ENCODE measurements around the gene FHIT.

The FHIT gene

DNA sequence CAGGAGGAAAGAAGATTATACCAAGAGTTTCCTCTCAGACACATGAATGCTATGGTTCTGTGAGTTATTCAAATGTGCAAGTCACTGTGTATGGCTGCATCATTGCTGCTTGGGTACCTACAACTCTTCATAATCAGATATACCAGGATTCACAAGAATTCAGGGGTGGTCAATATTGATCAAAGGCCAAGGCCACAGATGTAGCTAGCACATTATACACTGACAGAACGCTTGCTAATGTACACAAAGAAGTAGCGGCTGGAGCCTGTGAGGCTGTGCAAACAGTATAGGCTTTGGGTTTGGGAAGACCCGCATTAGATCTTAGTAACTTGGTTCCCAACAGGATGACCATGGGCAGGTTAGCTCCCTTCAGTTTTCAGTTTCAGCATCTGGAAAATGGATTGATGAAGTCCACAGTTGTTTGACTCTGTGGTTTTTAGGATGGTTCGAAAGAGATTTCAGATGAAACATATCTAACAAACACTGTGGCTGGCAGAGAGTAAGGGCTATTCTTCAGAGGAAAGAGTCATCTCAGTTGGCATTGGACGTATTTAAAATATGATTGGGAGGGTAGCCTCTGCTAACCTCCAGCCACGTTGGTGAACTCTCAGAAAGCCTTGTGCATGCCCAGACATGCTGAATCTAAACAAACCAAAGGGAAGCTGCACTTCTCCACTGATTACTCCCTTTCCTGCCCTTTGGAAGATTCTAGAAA, 1452.7 kb downstream of the FHIT start:
- H2AFZ ChIP-seq (ENCODE audit: low read depth, low read length) = no peak overlapping the region
- no peaks in the 10 kb centered on the region for H3K9me3 ChIP-seq (ENCODE audit: insufficient read depth, low read length)
- no peaks in the 10 kb centered on the region for H3K4me1 ChIP-seq (ENCODE audit: low read length)
- H3K27ac ChIP-seq (ENCODE audit: low read length) = no peak overlapping the region
- no peaks in the 10 kb centered on the region for H4K20me1 ChIP-seq (ENCODE audit: insufficient read depth, low read length)
- no peaks in the 10 kb centered on the region for H3K27me3 ChIP-seq (ENCODE audit: low read depth, low read length)
- H3K36me3 ChIP-seq (replicated peaks; ENCODE audit: low read depth, low read length) = no peaks in the 10 kb centered on the region
- H3K9ac ChIP-seq (ENCODE audit: low read length) = no peak overlapping the region
- no peak overlapping the region for H3K4me3 ChIP-seq (ENCODE audit: low read length)
- H3K79me2 ChIP-seq (ENCODE audit: low read length) = no peaks in the 10 kb centered on the region
- TF ChIP-seq, protein P1, sequence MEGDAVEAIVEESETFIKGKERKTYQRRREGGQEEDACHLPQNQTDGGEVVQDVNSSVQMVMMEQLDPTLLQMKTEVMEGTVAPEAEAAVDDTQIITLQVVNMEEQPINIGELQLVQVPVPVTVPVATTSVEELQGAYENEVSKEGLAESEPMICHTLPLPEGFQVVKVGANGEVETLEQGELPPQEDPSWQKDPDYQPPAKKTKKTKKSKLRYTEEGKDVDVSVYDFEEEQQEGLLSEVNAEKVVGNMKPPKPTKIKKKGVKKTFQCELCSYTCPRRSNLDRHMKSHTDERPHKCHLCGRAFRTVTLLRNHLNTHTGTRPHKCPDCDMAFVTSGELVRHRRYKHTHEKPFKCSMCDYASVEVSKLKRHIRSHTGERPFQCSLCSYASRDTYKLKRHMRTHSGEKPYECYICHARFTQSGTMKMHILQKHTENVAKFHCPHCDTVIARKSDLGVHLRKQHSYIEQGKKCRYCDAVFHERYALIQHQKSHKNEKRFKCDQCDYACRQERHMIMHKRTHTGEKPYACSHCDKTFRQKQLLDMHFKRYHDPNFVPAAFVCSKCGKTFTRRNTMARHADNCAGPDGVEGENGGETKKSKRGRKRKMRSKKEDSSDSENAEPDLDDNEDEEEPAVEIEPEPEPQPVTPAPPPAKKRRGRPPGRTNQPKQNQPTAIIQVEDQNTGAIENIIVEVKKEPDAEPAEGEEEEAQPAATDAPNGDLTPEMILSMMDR (IDR thresholded peaks at IDR 0.05; ENCODE audit: low read depth, low read length) = no peak
- no peak for TF ChIP-seq EZH2phosphoT487 (IDR thresholded peaks at IDR 0.05; ENCODE audit: low read depth)
- H3K4me2 ChIP-seq (ENCODE audit: low read length) = no peak overlapping the region

- no peaks in the 10 kb centered on the region for H3K79me2 ChIP-seq (ENCODE audit: low read length)
- H3K27ac ChIP-seq (ENCODE audit: low read length) = no peak overlapping the region
- no peaks in the 10 kb centered on the region for H3K9me3 ChIP-seq (ENCODE audit: insufficient read depth, low read length)
- H3K9ac ChIP-seq (ENCODE audit: low read length) = no peak overlapping the region
- H4K20me1 ChIP-seq (ENCODE audit: insufficient read depth, low read length) = no peaks in the 10 kb centered on the region
- H3K4me1 ChIP-seq (ENCODE audit: low read length) = no peaks in the 10 kb centered on the region
- no peak overlapping the region for H3K4me3 ChIP-seq (ENCODE audit: low read length)
- H3K27me3 ChIP-seq (ENCODE audit: low read depth, low read length) = no peaks in the 10 kb centered on the region
- no peak overlapping the region for H2AFZ ChIP-seq (ENCODE audit: low read depth, low read length)
- no peaks in the 10 kb centered on the region for H3K36me3 ChIP-seq (replicated peaks; ENCODE audit: low read depth, low read length)
- TF ChIP-seq, protein P1 (IDR thresholded peaks at IDR 0.05; ENCODE audit: low read depth, low read length) = no peak
- TF ChIP-seq EZH2phosphoT487 (IDR thresholded peaks at IDR 0.05; ENCODE audit: low read depth) = no peak
- H3K4me2 ChIP-seq (ENCODE audit: low read length) = no peak overlapping the region
These were observed 1453.7 kb downstream of the FHIT start for GRCh38 chr3:59797533-59797932.

DNA sequence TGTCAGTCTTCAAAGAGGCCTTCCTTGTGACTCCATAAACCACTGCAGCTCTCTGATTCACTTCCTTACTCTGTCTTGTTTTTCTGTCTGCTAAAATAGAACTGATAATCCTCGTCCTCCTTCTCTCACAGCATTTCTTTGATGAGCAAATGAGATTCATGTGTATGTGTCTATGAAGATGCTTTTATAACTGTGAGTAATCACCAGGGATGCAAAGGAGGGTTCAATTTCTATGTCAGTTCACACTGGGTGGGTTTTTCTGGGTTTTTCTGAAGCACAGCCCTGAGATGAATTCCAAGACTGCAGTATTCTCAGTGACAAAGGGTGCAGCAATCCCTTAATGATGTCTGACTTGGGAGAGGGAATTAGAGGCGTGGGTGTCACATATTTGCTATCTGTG, 1454.8 kb downstream of the FHIT start:
- H3K36me3 ChIP-seq (replicated peaks; ENCODE audit: low read depth, low read length) = no peaks in the 10 kb centered on the region
- TF ChIP-seq, protein P1 (IDR thresholded peaks at IDR 0.05; ENCODE audit: low read depth, low read length) = no peak
- no peak for TF ChIP-seq EZH2phosphoT487 (IDR thresholded peaks at IDR 0.05; ENCODE audit: low read depth)
- H3K4me2 ChIP-seq (ENCODE audit: low read length) = no peak overlapping the region
- no peaks in the 10 kb centered on the region for H3K9me3 ChIP-seq (ENCODE audit: insufficient read depth, low read length)
- no peak overlapping the region for H2AFZ ChIP-seq (ENCODE audit: low read depth, low read length)
- H3K27ac ChIP-seq (ENCODE audit: low read length) = no peak overlapping the region
- H3K4me1 ChIP-seq (ENCODE audit: low read length) = no peaks in the 10 kb centered on the region
- no peaks in the 10 kb centered on the region for H3K79me2 ChIP-seq (ENCODE audit: low read length)
- H3K9ac ChIP-seq (ENCODE audit: low read length) = no peak overlapping the region
- H3K4me3 ChIP-seq (ENCODE audit: low read length) = no peak overlapping the region
- H3K27me3 ChIP-seq (ENCODE audit: low read depth, low read length) = no peaks in the 10 kb centered on the region
- H4K20me1 ChIP-seq (ENCODE audit: insufficient read depth, low read length) = no peaks in the 10 kb centered on the region

- no peak overlapping the region for H2AFZ ChIP-seq (ENCODE audit: low read depth, low read length)
- no peak overlapping the region for H3K9ac ChIP-seq (ENCODE audit: low read length)
- no peak overlapping the region for H3K4me3 ChIP-seq (ENCODE audit: low read length)
- H3K27ac ChIP-seq (ENCODE audit: low read length) = no peak overlapping the region
- H3K36me3 ChIP-seq (replicated peaks; ENCODE audit: low read depth, low read length) = no peaks in the 10 kb centered on the region
- no peaks in the 10 kb centered on the region for H3K9me3 ChIP-seq (ENCODE audit: insufficient read depth, low read length)
- no peaks in the 10 kb centered on the region for H3K27me3 ChIP-seq (ENCODE audit: low read depth, low read length)
- TF ChIP-seq, protein P1 (IDR thresholded peaks at IDR 0.05; ENCODE audit: low read depth, low read length) = no peak
- no peak for TF ChIP-seq EZH2phosphoT487 (IDR thresholded peaks at IDR 0.05; ENCODE audit: low read depth)
- no peaks in the 10 kb centered on the region for H3K79me2 ChIP-seq (ENCODE audit: low read length)
- H3K4me1 ChIP-seq (ENCODE audit: low read length) = no peaks in the 10 kb centered on the region
- H4K20me1 ChIP-seq (ENCODE audit: insufficient read depth, low read length) = no peaks in the 10 kb centered on the region
- no peak overlapping the region for H3K4me2 ChIP-seq (ENCODE audit: low read length)
These were observed 1455.5 kb downstream of the FHIT start for GRCh38 chr3:59795756-59796155.
